Lower leg skin (tissue), 3 donors: Measurements from ENCODE around the gene ACYP2.

ENCODE experiments used
- CTCF ChIP-seq, 3 donors: fragments of 450-650 bp; IDR thresholded peaks; one replicate each; pipeline ENCODE4 v1.5.1; 2016; ENCODE audit warnings: antibody characterized with exemption in 3 of 3, mild to moderate bottlenecking in 3 of 3, moderate library complexity in 2 of 3
- POLR2A ChIP-seq, 2 donors: fragments of 450-650 bp; IDR thresholded peaks; one replicate each; pipeline ENCODE4 v1.6.1; 2016 to 2017; ENCODE audit warnings: antibody characterized with exemption in 2 of 2, mild to moderate bottlenecking in 1 of 2, moderate library complexity in 1 of 2

GRCh38 chr2:54097124-54097523 is 18.3 kb upstream of the ACYP2 start:
- TF ChIP-seq POLR2A (IDR thresholded peaks at IDR 0.05): no peak
- no peak for TF ChIP-seq CTCF (IDR thresholded peaks at IDR 0.05)
